HG03060 (cell line): ENCODE results near the gene DLX2.
"Not testable (repeated sequence)": the region's sequence is repeated elsewhere in the genome, so short reads cannot be mapped to it uniquely, and the experiment has no call there.

Experiments used
- ATAC-seq: cut with Tn5 transposase; IDR thresholded peaks from one replicate; pipeline ENCODE4 v1.9.1; 2021; ENCODE audit warnings: low read depth, moderate number of reproducible peaks; ENCODE audit not compliant: unreplicated experiment

Gene DLX2

GRCh38 chr2:172083628-172084394 lies 18.9 kb downstream of the DLX2 start:
- ATAC-seq = no peak

- no peak for ATAC-seq
Measured at GRCh38 chr2:172082944-172083627, 19.6 kb downstream of the DLX2 start.

- ATAC-seq = no peak
Measured at GRCh38 chr2:172082105-172082943, 20.4 kb downstream of the DLX2 start.

GRCh38 chr2:172081221-172082022 lies 21.3 kb downstream of the DLX2 start:
- ATAC-seq = no peak

- no peak for ATAC-seq
Measured at GRCh38 chr2:172080641-172081220, 22.0 kb downstream of the DLX2 start.

- no peak for ATAC-seq
Measured at GRCh38 chr2:172079838-172080640, 22.7 kb downstream of the DLX2 start.

GRCh38 chr2:172079416-172079815 lies 23.3 kb downstream of the DLX2 start:
- ATAC-seq = no peak

- ATAC-seq = no peak
Measured at GRCh38 chr2:172074254-172074653, 28.4 kb downstream of the DLX2 start.

GRCh38 chr2:172073518-172073917 lies 29.2 kb downstream of the DLX2 start:
- no peak for ATAC-seq

- ATAC-seq = no peak
Measured at GRCh38 chr2:172072706-172073105, 30.0 kb downstream of the DLX2 start.

- ATAC-seq = no peak
Measured at GRCh38 chr2:172072303-172072702, 30.4 kb downstream of the DLX2 start.

- ATAC-seq = no peak
Measured at GRCh38 chr2:172070936-172071335, 31.8 kb downstream of the DLX2 start.

GRCh38 chr2:172067905-172068304 lies 34.8 kb downstream of the DLX2 start:
- not testable (repeated sequence) for ATAC-seq

- ATAC-seq = no peak
Measured at GRCh38 chr2:172066394-172066886, 36.3 kb downstream of the DLX2 start.

GRCh38 chr2:172065111-172065510 lies 37.6 kb downstream of the DLX2 start:
- no peak for ATAC-seq

- no peak for ATAC-seq
Measured at GRCh38 chr2:172063446-172063845, 39.3 kb downstream of the DLX2 start.

- ATAC-seq = no peak
Measured at GRCh38 chr2:172062402-172063004, 40.2 kb downstream of the DLX2 start.

- not testable (repeated sequence) for ATAC-seq
Measured at GRCh38 chr2:172060118-172060517, 42.6 kb downstream of the DLX2 start.

- ATAC-seq = no peak
Measured at GRCh38 chr2:172058660-172059059, 44.0 kb downstream of the DLX2 start.
